GM12874 (cell line): ENCODE measurements around the gene MSH3.

Source experiments
- TF ChIP-seq, protein P1 (sequence below): IDR thresholded peaks from 2 replicates; pipeline ENCODE4 v1.5.1; 2011; ENCODE audit warnings: low read depth, mild to moderate bottlenecking, control low read depth, low read length, moderate library complexity; ENCODE audit not compliant: insufficient read depth

The MSH3 gene

DNA sequence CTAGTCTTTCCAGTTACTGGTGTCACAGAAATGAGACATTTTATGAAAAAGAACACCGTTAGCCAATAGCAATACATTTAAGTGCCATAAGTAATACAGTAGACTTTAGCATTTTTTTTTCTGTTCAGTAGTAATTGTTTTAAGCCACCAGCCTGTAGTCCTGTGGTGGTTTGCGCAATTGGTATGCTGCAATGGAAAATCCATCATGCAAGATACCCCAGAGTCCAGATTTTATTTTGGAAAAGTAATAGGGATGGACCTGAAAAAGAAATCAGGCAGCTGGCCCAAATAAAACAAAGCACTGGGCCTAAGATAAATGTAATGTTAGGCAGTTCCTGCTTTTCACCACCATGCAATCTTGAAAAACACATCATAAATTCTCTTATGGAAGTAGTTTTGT, 211.1 kb downstream of the MSH3 start:
- TF ChIP-seq, protein P1, sequence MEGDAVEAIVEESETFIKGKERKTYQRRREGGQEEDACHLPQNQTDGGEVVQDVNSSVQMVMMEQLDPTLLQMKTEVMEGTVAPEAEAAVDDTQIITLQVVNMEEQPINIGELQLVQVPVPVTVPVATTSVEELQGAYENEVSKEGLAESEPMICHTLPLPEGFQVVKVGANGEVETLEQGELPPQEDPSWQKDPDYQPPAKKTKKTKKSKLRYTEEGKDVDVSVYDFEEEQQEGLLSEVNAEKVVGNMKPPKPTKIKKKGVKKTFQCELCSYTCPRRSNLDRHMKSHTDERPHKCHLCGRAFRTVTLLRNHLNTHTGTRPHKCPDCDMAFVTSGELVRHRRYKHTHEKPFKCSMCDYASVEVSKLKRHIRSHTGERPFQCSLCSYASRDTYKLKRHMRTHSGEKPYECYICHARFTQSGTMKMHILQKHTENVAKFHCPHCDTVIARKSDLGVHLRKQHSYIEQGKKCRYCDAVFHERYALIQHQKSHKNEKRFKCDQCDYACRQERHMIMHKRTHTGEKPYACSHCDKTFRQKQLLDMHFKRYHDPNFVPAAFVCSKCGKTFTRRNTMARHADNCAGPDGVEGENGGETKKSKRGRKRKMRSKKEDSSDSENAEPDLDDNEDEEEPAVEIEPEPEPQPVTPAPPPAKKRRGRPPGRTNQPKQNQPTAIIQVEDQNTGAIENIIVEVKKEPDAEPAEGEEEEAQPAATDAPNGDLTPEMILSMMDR: no peak

DNA sequence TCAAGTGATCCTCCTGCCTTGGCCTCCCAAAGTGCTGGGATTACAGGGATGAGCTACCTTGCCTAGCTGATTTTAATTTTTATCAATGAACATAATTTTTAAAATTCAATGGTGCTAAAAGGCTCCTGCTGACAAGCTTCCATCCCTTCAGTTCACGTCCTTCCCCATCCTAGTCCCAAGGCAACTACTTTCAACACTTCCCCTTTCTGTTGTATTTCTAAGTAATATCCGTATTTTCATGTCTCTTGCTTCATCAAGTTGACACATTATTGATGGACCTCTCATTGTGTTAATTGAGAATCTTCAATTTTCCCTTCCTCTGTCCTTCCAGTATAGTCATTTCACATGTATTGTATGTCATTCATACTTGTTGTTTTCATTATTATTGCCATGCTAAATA, 211.9 kb downstream of the MSH3 start:
- TF ChIP-seq, protein P1: no peak

DNA sequence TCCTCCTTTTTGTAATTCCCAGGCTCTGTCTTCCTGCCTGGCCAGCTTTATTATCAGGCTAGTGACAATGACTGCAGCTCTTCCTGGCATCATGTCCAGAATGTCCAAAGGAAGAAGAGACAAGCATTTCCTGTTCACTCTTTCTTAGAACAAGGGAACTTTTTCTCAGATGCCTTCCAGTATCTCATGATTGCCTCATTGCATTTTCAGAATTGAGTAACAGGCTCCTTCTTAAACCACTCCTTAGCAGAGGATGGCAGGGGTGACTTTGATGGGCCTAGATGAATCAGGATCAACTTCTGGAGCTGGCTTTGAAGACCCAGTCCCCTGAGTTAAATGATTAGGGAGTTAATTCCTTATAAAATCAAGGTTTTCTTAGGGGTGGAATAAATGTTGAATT, 212.8 kb downstream of the MSH3 start:
- TF ChIP-seq, protein P1: no peak

DNA sequence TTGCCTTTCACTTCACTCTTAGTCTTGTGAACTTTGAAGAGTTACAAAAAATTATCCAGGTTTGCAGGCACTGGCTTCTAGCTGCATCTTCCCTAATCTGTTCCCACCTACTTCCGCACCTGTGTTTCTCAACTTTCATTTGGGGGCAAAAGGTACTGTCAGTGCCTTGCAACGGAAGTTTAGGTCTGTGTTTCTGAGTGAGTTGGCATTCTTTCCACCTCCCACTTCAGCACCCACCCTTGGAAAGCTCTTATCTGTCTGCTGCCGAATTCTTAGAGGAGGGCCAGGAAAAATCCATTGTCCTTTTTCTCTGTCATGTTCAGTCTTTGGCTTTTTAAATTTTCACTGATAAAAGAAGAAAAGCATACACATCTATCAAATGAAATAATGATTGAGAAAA, 216.0 kb downstream of the MSH3 start:
- TF ChIP-seq, protein P1: no peak

DNA sequence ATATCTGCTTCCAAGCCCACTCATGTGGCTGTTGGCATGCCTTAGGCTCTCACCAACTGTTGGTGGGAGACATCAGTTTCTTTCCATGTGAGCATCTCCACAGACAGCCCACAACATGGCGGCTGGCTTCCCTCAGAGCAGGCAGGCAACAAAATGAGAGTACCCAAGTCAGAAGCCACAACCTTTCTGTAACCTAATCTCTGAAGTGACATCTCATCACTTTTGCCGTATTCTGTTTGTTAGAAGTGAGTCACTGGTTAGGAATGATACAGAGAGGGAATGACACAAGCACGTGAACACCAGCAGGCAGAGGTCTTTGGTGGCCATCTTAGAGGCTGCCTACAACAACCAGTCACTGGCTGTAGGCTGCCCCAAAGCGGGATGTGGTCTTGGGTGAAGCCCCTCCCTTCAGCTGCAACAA, 217.1 kb downstream of the MSH3 start:
- TF ChIP-seq, protein P1: no peak

DNA sequence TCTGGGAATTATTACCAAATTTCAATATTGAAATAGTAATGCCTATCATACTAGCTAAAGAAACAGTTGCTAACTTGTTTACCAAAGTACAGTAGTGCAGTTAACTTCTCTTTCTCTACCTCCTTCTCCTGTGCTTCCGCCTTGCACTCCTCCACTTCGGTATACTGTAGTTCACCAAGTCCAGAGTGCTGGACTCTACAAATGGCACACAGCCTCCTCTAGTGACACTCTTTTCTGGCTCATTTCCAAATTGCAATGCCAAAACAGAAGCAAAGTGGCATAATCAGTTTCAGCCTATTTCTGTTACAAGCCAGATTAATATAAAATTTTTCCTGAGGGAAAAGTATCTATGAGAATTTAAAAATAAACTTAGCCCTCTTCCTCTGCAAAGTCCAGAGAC, 219.7 kb downstream of the MSH3 start:
- TF ChIP-seq, protein P1: no peak

DNA sequence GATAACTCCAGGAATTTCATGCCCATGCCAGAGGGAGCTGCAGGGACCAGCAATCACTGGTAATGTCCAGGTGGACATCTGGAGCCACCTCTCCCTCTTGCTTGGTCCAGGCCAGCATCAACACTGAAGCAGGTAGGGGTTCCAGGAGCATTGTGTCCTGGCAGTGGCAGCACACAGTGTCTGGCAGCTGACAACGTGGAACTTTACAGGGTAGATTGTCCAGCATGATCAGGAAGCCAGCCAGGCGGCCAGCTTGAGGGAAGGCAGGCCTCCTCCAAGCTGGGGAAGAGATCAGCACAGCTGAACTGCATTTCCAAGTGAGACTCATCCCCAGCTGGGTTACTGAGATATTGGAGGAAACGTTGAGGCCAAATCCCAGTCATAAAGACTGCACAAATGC, 223.1 kb downstream of the MSH3 start:
- TF ChIP-seq, protein P1: no peak

DNA sequence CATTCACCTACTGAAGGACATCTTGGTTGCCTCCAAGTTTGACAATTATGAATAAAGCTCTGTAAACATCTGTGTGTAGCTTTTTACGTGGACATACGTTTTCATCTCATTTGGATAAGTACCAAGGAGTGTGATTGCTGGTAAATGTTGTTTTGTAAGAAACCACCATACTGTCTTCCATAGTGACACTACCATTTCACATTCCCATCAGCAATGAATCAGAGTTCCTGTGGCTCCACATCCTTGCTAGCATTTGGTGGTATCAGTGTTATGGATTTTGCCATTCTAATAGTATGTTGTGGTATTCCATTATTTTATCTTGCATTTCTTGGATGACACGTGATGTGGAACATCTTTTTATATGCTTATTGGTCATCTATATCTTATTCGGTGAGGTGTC, 227.3 kb downstream of the MSH3 start:
- TF ChIP-seq, protein P1: no peak
